ENCODE results near the gene SYT9.

The SYT9 gene

GRCh38 chr11:7451952-7452494, 200.3 kb downstream of the SYT9 start:
- TF ChIP-seq CTCF (IDR thresholded peaks at IDR 0.05): no peak

- TF ChIP-seq CTCF (IDR thresholded peaks at IDR 0.05): no peak
Measured at GRCh38 chr11:7454854-7455253, 203.2 kb downstream of the SYT9 start.

- TF ChIP-seq CTCF (IDR thresholded peaks at IDR 0.05): no peak
Measured at GRCh38 chr11:7457211-7457610, 205.5 kb downstream of the SYT9 start.

GRCh38 chr11:7462706-7463105, 211.0 kb downstream of the SYT9 start:
- no peak for TF ChIP-seq CTCF (IDR thresholded peaks at IDR 0.05)

GRCh38 chr11:7467652-7468051, 215.9 kb downstream of the SYT9 start:
- no peak for TF ChIP-seq CTCF (IDR thresholded peaks at IDR 0.05)

GRCh38 chr11:7469351-7469865, 217.7 kb downstream of the SYT9 start:
- TF ChIP-seq CTCF (IDR thresholded peaks at IDR 0.05): no peak

GRCh38 chr11:7471071-7471470, 219.4 kb downstream of the SYT9 start:
- no peak for TF ChIP-seq CTCF (IDR thresholded peaks at IDR 0.05)

- no peak for TF ChIP-seq CTCF (IDR thresholded peaks at IDR 0.05)
Measured at GRCh38 chr11:7473717-7474116, 222.0 kb downstream of the SYT9 start.

All from LNCAP (cell line).